ENCODE data around the gene TMEM218.

TMEM218 gene

DNA sequence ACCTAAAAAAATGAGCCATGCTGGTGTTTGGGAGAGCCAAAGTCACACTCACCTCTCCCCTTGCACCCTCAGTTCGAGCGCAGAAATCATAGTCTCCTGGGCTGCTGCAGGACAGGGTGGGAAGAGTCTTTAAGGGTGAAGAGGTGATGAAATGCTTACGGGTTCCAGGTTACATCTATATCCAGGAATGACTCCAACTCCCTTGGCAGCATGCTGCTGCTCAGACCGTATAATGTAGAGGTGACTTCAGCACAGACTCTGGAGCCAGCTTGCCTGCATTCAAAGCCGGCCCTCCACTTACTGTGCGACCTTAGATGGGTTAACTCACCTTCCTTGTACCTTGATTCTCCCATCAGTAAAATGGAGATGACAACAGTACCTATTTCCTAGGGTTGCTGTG lies 35.9 kb upstream of the TMEM218 start:
- H3K4me1 ChIP-seq (ENCODE audit: control insufficient read depth, insufficient read depth, low read length) = peaks cover 20% of the 10 kb centered on the region
- H3K36me3 ChIP-seq (ENCODE audit: control insufficient read depth, insufficient read depth, low read length) = no peaks in the 10 kb centered on the region
- no peak overlapping the region for H3K4me3 ChIP-seq (ENCODE audit: low read depth, low read length)
- no peak overlapping the region for H3K9ac ChIP-seq (ENCODE audit: low read depth, low read length)
- H3K27ac ChIP-seq (ENCODE audit: low read depth, low read length) = no peak overlapping the region
- H3K9me3 ChIP-seq (ENCODE audit: control insufficient read depth, insufficient read depth, low read length) = no peaks in the 10 kb centered on the region
- peaks cover 55% of the 10 kb centered on the region for H3K27me3 ChIP-seq (ENCODE audit: control insufficient read depth, insufficient read depth, low read length)

DNA sequence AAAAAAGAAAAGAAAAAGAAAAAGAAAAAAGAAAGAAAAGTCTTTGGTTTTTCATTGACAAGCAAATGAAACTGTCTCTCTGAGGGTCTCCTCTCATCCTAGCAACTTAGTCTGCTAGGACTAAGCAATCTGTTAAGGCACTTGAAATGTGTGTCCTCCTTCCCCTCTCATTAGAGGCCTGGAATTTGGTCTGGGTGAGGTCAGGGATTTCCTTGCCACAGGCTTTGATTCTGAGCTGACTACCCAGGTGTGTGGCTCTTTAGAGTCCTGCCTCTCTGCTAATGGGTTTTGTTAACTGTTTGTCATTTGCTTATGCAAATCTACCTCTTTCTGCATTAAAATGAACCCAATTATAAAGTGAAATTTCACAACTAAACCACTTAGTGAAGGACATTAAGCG lies 34.8 kb upstream of the TMEM218 start:
- no peak overlapping the region for H3K27ac ChIP-seq (ENCODE audit: low read depth, low read length)
- H3K4me3 ChIP-seq (ENCODE audit: low read depth, low read length) = no peak overlapping the region
- H3K27me3 ChIP-seq (ENCODE audit: control insufficient read depth, insufficient read depth, low read length) = peaks cover 63% of the 10 kb centered on the region
- no peaks in the 10 kb centered on the region for H3K9me3 ChIP-seq (ENCODE audit: control insufficient read depth, insufficient read depth, low read length)
- H3K9ac ChIP-seq (ENCODE audit: low read depth, low read length) = no peak overlapping the region
- no peaks in the 10 kb centered on the region for H3K36me3 ChIP-seq (ENCODE audit: control insufficient read depth, insufficient read depth, low read length)
- peaks cover 28% of the 10 kb centered on the region for H3K4me1 ChIP-seq (ENCODE audit: control insufficient read depth, insufficient read depth, low read length)

DNA sequence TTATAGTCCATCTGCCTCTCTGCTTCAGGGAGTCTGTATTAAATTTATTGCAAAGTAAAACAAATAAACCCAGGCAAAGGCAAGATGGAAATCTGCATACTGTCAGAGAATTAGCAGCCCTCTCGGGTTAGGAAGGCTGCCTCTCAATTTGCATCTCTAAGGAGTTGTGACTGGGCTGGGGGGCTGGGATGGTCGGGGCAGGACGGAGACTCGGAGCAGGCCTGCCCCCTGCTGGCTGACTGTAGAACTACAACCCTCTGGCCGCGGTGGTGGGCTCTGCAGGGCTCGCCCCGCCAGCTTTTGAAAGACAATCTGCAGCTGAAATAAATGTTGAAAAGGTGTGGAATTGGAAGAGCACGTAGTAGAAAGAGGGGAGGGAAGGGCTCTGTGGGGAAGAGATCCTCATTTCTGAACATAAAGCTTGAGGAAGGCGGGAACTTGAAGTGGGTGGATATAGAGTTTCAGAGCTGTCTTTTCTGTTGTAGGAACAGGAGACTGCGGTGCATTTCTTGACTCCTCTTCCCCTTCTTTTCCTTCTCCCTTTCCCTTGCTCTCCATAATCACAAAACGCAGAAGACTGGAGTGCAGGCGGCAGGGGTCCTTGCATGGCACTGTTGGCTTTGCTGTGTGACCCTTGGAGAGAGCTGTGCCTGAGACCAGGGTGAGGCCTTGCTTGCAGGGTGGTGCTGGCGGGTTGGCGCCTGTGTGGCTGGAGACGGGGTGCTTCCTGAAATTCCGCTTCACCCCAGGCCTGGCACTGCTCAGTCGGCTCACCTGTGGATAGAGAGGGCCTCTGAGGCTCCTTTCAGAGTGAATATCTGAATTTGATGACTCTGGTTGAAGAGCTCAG lies 30.5 kb upstream of the TMEM218 start:
- no peak overlapping the region for H3K9ac ChIP-seq (ENCODE audit: low read depth, low read length)
- H3K36me3 ChIP-seq (ENCODE audit: control insufficient read depth, insufficient read depth, low read length) = no peaks in the 10 kb centered on the region
- H3K4me3 ChIP-seq (ENCODE audit: low read depth, low read length) = peak overlapping the region; percentile 43
- H3K9me3 ChIP-seq (ENCODE audit: control insufficient read depth, insufficient read depth, low read length) = no peaks in the 10 kb centered on the region
- H3K4me1 ChIP-seq (ENCODE audit: control insufficient read depth, insufficient read depth, low read length) = peaks cover 49% of the 10 kb centered on the region
- H3K27me3 ChIP-seq (ENCODE audit: control insufficient read depth, insufficient read depth, low read length) = peaks cover 67% of the 10 kb centered on the region
- H3K27ac ChIP-seq (ENCODE audit: low read depth, low read length) = no peak overlapping the region

DNA sequence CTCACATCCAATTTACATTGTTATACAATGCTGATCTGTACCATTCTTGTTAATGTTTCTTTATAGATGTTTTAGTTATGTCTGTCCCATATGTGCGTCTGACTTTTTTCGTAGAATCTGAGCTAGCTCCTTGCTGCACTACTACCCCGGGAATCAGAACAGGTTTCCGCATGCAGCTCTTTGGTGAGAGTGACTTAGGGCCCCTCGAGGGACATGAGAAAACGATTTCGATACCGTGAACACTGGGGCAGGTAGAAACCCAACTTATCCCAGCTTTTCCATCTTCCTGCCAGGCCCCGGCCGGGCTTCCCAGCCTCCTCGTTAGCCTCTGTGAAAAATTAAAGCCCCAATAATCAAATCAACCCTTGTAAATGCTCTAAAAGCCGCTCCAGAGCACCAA lies 29.8 kb upstream of the TMEM218 start:
- H3K27ac ChIP-seq (ENCODE audit: low read depth, low read length) = no peak overlapping the region
- H3K4me3 ChIP-seq (ENCODE audit: low read depth, low read length) = peak overlapping the region; percentile 43
- peaks cover 41% of the 10 kb centered on the region for H3K4me1 ChIP-seq (ENCODE audit: control insufficient read depth, insufficient read depth, low read length)
- H3K27me3 ChIP-seq (ENCODE audit: control insufficient read depth, insufficient read depth, low read length) = peaks cover 65% of the 10 kb centered on the region
- no peaks in the 10 kb centered on the region for H3K9me3 ChIP-seq (ENCODE audit: control insufficient read depth, insufficient read depth, low read length)
- no peaks in the 10 kb centered on the region for H3K36me3 ChIP-seq (ENCODE audit: control insufficient read depth, insufficient read depth, low read length)
- H3K9ac ChIP-seq (ENCODE audit: low read depth, low read length) = no peak overlapping the region

DNA sequence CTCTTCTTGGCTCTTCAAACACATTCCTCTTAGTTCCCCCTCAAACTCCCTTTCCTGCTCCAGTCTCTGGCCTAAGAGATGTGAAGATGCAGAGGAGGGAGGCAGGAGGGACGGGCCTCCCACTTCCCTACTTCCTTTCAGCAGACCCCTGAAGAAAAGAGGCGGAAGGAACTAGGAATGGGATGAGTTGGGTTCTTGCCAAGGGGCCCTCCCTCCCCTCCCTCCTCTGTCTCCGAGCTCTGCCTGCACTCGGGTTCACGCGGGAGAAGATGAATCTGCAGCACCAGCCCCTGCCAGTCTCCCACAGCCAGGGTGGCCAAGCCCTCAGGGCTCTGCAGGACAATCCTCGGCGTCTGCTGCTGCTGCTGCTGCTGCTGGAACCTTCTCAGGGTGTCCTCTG lies 28.8 kb upstream of the TMEM218 start:
- H3K9ac ChIP-seq (ENCODE audit: low read depth, low read length) = no peak overlapping the region
- H3K27ac ChIP-seq (ENCODE audit: low read depth, low read length) = no peak overlapping the region
- H3K36me3 ChIP-seq (ENCODE audit: control insufficient read depth, insufficient read depth, low read length) = no peaks in the 10 kb centered on the region
- peaks cover 40% of the 10 kb centered on the region for H3K4me1 ChIP-seq (ENCODE audit: control insufficient read depth, insufficient read depth, low read length)
- H3K4me3 ChIP-seq (ENCODE audit: low read depth, low read length) = no peak overlapping the region
- peaks cover 61% of the 10 kb centered on the region for H3K27me3 ChIP-seq (ENCODE audit: control insufficient read depth, insufficient read depth, low read length)
- no peaks in the 10 kb centered on the region for H3K9me3 ChIP-seq (ENCODE audit: control insufficient read depth, insufficient read depth, low read length)

DNA sequence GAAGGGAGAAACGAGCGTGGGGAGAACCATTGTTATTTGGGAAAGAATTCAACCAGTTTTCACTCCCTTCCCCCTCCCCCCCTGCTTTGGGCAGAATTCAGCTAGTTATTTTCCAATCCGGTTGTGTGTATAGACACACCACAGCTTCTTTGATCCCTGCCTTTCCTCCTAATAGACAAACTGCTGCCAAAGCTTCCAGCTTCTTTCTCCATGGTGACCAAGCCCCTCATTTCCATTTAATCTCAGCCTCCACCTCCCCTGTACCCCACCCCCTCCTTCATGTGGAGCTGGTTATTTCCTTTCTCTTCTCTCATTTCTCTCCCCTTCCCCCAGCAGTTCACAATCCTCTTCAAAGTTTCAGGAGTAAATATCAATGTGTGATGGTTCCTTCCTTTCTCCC lies 28.4 kb upstream of the TMEM218 start:
- H3K9ac ChIP-seq (ENCODE audit: low read depth, low read length) = no peak overlapping the region
- peaks cover 59% of the 10 kb centered on the region for H3K27me3 ChIP-seq (ENCODE audit: control insufficient read depth, insufficient read depth, low read length)
- H3K9me3 ChIP-seq (ENCODE audit: control insufficient read depth, insufficient read depth, low read length) = no peaks in the 10 kb centered on the region
- H3K4me1 ChIP-seq (ENCODE audit: control insufficient read depth, insufficient read depth, low read length) = peaks cover 40% of the 10 kb centered on the region
- no peaks in the 10 kb centered on the region for H3K36me3 ChIP-seq (ENCODE audit: control insufficient read depth, insufficient read depth, low read length)
- no peak overlapping the region for H3K27ac ChIP-seq (ENCODE audit: low read depth, low read length)
- no peak overlapping the region for H3K4me3 ChIP-seq (ENCODE audit: low read depth, low read length)

DNA sequence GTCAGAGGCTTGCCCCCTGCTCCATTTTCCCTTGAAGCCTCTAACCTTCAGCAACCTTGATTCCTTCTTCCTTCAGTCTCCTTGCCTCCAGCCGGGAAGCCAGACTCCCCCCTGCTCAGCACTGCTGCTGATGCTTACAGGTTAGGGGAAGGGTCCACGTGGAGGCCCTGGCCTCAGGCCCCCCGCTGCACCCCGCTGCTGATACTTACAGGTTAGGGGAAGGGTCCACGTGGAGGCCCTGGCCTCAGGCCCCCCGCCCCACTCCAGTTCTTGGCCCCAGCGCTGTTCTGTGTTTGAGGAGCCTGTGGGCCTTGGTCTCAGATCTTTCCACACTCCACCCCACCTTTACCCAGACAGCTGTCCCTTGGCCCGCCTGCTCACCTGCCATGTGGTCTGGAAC lies 27.5 kb upstream of the TMEM218 start:
- H3K9me3 ChIP-seq (ENCODE audit: control insufficient read depth, insufficient read depth, low read length) = no peaks in the 10 kb centered on the region
- H3K9ac ChIP-seq (ENCODE audit: low read depth, low read length) = no peak overlapping the region
- H3K4me3 ChIP-seq (ENCODE audit: low read depth, low read length) = no peak overlapping the region
- no peak overlapping the region for H3K27ac ChIP-seq (ENCODE audit: low read depth, low read length)
- peaks cover 51% of the 10 kb centered on the region for H3K27me3 ChIP-seq (ENCODE audit: control insufficient read depth, insufficient read depth, low read length)
- H3K4me1 ChIP-seq (ENCODE audit: control insufficient read depth, insufficient read depth, low read length) = peaks cover 40% of the 10 kb centered on the region
- no peaks in the 10 kb centered on the region for H3K36me3 ChIP-seq (ENCODE audit: control insufficient read depth, insufficient read depth, low read length)

DNA sequence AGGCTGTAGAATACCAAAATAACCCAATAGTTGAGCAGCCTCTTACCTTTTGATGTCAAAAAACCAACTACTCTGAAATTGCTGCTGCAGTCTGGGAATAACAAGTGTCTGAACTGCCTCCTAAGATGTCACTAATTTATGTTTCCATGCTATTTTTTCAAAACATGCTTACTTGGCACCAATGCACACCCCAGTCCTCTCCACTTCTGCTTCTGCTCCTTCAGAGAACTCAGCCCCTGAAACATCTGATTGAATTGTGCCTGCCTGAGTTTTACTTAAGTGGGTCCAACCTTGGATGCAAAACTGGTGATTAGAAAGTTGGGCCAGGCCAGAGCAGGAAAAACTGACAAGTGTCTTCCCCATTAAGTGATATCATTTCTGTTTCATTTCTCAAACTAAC lies 24.6 kb upstream of the TMEM218 start:
- no peak overlapping the region for H3K4me3 ChIP-seq (ENCODE audit: low read depth, low read length)
- H3K9me3 ChIP-seq (ENCODE audit: control insufficient read depth, insufficient read depth, low read length) = no peaks in the 10 kb centered on the region
- no peaks in the 10 kb centered on the region for H3K36me3 ChIP-seq (ENCODE audit: control insufficient read depth, insufficient read depth, low read length)
- H3K9ac ChIP-seq (ENCODE audit: low read depth, low read length) = no peak overlapping the region
- peaks cover 29% of the 10 kb centered on the region for H3K4me1 ChIP-seq (ENCODE audit: control insufficient read depth, insufficient read depth, low read length)
- H3K27me3 ChIP-seq (ENCODE audit: control insufficient read depth, insufficient read depth, low read length) = peaks cover 29% of the 10 kb centered on the region
- no peak overlapping the region for H3K27ac ChIP-seq (ENCODE audit: low read depth, low read length)

DNA sequence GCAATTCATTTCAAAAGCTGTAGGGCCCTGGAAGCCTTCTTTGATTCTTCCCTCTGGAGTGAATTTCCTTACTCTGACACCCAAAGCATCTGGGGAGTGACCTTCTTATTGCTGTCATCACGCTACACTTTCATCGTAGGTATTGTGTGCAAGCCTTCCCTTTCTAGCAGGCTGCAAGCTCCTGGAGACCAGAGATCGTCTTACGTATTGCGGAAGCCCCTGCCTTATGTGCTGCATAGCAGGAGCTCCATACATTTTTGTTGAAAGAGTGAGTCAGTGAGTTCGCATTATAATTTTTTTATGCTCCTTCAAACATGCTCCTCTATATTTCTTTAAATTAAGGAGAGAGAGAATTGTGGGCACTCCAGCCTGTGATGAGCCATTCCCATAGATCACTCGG lies 21.2 kb upstream of the TMEM218 start:
- H3K4me1 ChIP-seq (ENCODE audit: control insufficient read depth, insufficient read depth, low read length) = peaks cover 3% of the 10 kb centered on the region
- no peak overlapping the region for H3K9ac ChIP-seq (ENCODE audit: low read depth, low read length)
- H3K27ac ChIP-seq (ENCODE audit: low read depth, low read length) = no peak overlapping the region
- no peaks in the 10 kb centered on the region for H3K36me3 ChIP-seq (ENCODE audit: control insufficient read depth, insufficient read depth, low read length)
- no peak overlapping the region for H3K4me3 ChIP-seq (ENCODE audit: low read depth, low read length)
- H3K27me3 ChIP-seq (ENCODE audit: control insufficient read depth, insufficient read depth, low read length) = 0 out of 2 replicates have a peak, but pooled peaks cover 6% of the 10 kb centered on the region
- no peaks in the 10 kb centered on the region for H3K9me3 ChIP-seq (ENCODE audit: control insufficient read depth, insufficient read depth, low read length)

DNA sequence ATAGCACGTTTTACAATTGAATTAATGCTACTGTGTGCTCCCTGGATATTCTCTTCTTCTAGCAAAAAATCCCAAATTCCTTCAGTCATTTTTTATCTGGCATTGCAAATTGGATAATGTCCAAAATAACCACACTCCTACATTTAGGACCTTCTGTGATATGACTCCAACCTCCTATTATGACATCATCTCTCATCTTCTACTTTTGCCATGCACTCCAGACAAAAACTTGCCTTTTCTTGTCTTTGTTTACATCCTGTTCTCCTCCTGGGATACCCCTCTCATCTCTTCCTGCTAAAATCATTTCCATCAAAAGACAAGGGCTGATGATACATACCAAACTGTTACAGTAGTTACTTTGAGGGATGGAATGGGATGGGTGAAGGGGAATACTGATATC lies 20.6 kb upstream of the TMEM218 start:
- no peaks in the 10 kb centered on the region for H3K4me1 ChIP-seq (ENCODE audit: control insufficient read depth, insufficient read depth, low read length)
- H3K9me3 ChIP-seq (ENCODE audit: control insufficient read depth, insufficient read depth, low read length) = no peaks in the 10 kb centered on the region
- no peak overlapping the region for H3K9ac ChIP-seq (ENCODE audit: low read depth, low read length)
- no peak overlapping the region for H3K27ac ChIP-seq (ENCODE audit: low read depth, low read length)
- no peaks in the 10 kb centered on the region for H3K36me3 ChIP-seq (ENCODE audit: control insufficient read depth, insufficient read depth, low read length)
- no peak overlapping the region for H3K4me3 ChIP-seq (ENCODE audit: low read depth, low read length)
- peaks cover 10% of the 10 kb centered on the region for H3K27me3 ChIP-seq (ENCODE audit: control insufficient read depth, insufficient read depth, low read length)

DNA sequence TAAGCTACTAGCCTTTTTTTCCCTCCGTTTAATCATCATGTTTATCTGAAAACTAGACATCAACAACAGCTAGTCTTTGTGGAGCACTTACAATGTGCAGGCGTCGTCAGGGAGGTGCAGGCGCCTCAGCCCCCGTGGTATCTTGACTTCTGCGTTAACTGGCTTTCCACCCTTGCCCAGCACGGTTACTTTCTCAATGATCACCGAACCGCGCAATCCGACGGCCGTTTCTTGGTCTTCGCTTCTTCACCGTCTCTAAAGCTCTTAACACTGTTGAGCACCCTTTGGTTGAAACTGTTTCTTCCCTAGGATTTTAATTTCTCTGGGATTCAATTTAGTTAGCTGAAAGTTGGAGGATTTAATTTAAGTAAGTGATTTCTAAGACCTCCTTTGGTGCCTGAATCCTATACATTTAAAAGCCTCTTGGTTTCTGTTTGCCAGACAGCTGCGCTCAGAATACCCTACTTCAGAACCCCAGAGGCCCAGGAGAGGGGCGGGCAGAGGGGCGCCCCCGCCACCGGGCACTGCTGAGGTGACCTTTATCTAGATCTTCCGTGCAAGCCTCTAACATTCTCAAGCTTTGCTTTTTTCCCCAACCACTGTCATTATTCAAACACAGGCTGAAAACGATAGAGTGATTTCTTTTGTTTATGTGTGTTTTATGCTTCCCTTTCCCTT lies 18.0 kb upstream of the TMEM218 start:
- Histone ChIP-seq H3K4me3 (ENCODE audit: low read depth, low read length) (no peak overlapping the region), H3K4me1 (ENCODE audit: control insufficient read depth, insufficient read depth, low read length) (no peaks in the 10 kb centered on the region), H3K36me3 (ENCODE audit: control insufficient read depth, insufficient read depth, low read length) (no peaks in the 10 kb centered on the region), H3K9me3 (ENCODE audit: control insufficient read depth, insufficient read depth, low read length) (no peaks in the 10 kb centered on the region), H3K27ac (ENCODE audit: low read depth, low read length) (no peak overlapping the region), H3K9ac (ENCODE audit: low read depth, low read length) (no peak overlapping the region), H3K27me3 (ENCODE audit: control insufficient read depth, insufficient read depth, low read length) (peaks cover 19% of the 10 kb centered on the region)

All from HUES48 (cell line).